H1 (cell line): ENCODE data around the gene PDE5A. TPM values are rescaled to one million over a fixed set of nuclear protein-coding genes. Genes with fewer than 3 reads are reported as not detected.

Source experiments
- CTCF ChIA-PET: fragments of 300-600 bp; sonication (Branson Sonifier 250); formaldehyde crosslinking; loops from one replicate; lab custom pipeline; 2021; ENCODE audit not compliant: partially characterized antibody; lab: Charles Lee
- POLR2A ChIA-PET: fragments of 300-600 bp; sonication (Branson Sonifier 250); formaldehyde crosslinking; loops from one replicate; lab custom pipeline; 2021; ENCODE audit warnings: inconsistent platforms; ENCODE audit not compliant: partially characterized antibody; lab: Charles Lee
- DNase-seq, 2 experiments: peaks; one replicate each; pipeline versions ENCODE4 v3.0.0 to v3.0.0-alpha.2; 2010 to 2022; ENCODE audit warnings: low spot score in 2 of 2, low read depth in 1 of 2, mixed read lengths in 1 of 2
- FAIRE-seq: peaks from 2 replicates; lab custom pipeline; 2011; peaks lifted over from hg19 to GRCh38; lab: Jason Lieb, UNC
- H2AFZ ChIP-seq: 2 replicates; pipeline ENCODE4 v1.8.1; 2012; ENCODE audit warnings: low read length, inconsistent platforms
- H2AK5ac ChIP-seq: 2 replicates; pipeline ENCODE4 v1.6.1; 2013; ENCODE audit warnings: low read depth, low read length
- H2BK120ac ChIP-seq: replicated peaks from 2 replicates; pipeline ENCODE3; 2013; ENCODE audit warnings: low read depth, low read length, inconsistent platforms
- H2BK12ac ChIP-seq: 2 replicates; pipeline ENCODE4 v1.6.1; 2013; ENCODE audit warnings: low read depth, low read length
- H2BK15ac ChIP-seq: 2 replicates; pipeline ENCODE4 v1.6.1; 2013; ENCODE audit warnings: low read length
- H2BK20ac ChIP-seq: 2 replicates; pipeline ENCODE4 v1.6.1; 2013; ENCODE audit warnings: low read length
- H2BK5ac ChIP-seq: 2 replicates; pipeline ENCODE4 v1.6.1; 2013; ENCODE audit warnings: low read depth, low read length
- H3K14ac ChIP-seq: 2 replicates; pipeline ENCODE4 v1.6.1; 2013; ENCODE audit warnings: inconsistent platforms; ENCODE audit not compliant: insufficient read length
- H3K18ac ChIP-seq: 2 replicates; pipeline ENCODE4 v1.6.1; 2013; ENCODE audit warnings: low read length; ENCODE audit errors: extremely low read depth
- H3K23ac ChIP-seq: 2 replicates; pipeline ENCODE4 v1.6.1; 2013; ENCODE audit warnings: inconsistent platforms; ENCODE audit not compliant: insufficient read length
- H3K23me2 ChIP-seq: 2 replicates; pipeline ENCODE4 v1.6.1; 2013; ENCODE audit warnings: low read depth, low read length
- H3K27ac ChIP-seq: 2 replicates; pipeline ENCODE4 v1.6.1; 2011; ENCODE audit warnings: low read depth, low read length, inconsistent platforms
- H3K27me3 ChIP-seq, 4 experiments: replicated peaks in 1 of 4; 1 replicate in 1 of 4; 2 replicates in 3 of 4; pipeline versions ENCODE4 v1.6.1 to v1.8.1; 2011 to 2013; ENCODE audit warnings: low read length in 3 of 4, mild to moderate bottlenecking in 3 of 4, inconsistent platforms in 2 of 4, mixed read lengths in 2 of 4, moderate library complexity in 1 of 4; ENCODE audit not compliant: control insufficient read depth in 3 of 4, insufficient read depth in 3 of 4; ENCODE audit errors: extremely low read depth in 1 of 4
- H3K36me3 ChIP-seq, 4 experiments: 2 replicates each; pipeline versions ENCODE4 v1.6.1 to v1.8.1; 2011 to 2013; ENCODE audit warnings: mild to moderate bottlenecking in 4 of 4, low read length in 3 of 4, moderate library complexity in 2 of 4, control low read depth in 1 of 4, inconsistent platforms in 1 of 4; ENCODE audit not compliant: insufficient read depth in 4 of 4, control insufficient read depth in 2 of 4
- H3K4ac ChIP-seq: replicated peaks from 2 replicates; pipeline ENCODE3; 2013; ENCODE audit warnings: low read length, low read depth, mixed read lengths, inconsistent platforms; ENCODE audit not compliant: insufficient read length
- H3K4me1 ChIP-seq, 4 experiments: replicated peaks in 1 of 4; 1 replicate in 1 of 4; 2 replicates in 3 of 4; pipeline versions ENCODE4 v1.6.1 to v1.8.1; 2011 to 2013; ENCODE audit warnings: low read length in 3 of 4, inconsistent platforms in 2 of 4, mixed read lengths in 1 of 4; ENCODE audit not compliant: insufficient read depth in 4 of 4, control insufficient read depth in 3 of 4
- H3K4me2 ChIP-seq, 2 experiments: 2 replicates each; pipeline versions ENCODE4 v1.6.1 to v1.8.1; 2011 to 2013; ENCODE audit warnings: low read depth in 2 of 2, low read length in 2 of 2, control low read depth in 1 of 2, inconsistent platforms in 1 of 2, mild to moderate bottlenecking in 1 of 2; ENCODE audit not compliant: insufficient read depth in 1 of 2
- H3K4me3 ChIP-seq, 4 experiments: fragments of 200-600, 300-600 bp in 1 of 4; sonication (generic), shearing (Covaris generic), sonication (Bioruptor Twin) in 1 of 4; 2 replicates each; pipeline versions ENCODE4 v1.5.1 to v1.8.1; 2011 to 2016; ENCODE audit warnings: low read length in 4 of 4, low read depth in 3 of 4, control low read depth in 2 of 4, inconsistent platforms in 2 of 4, mild to moderate bottlenecking in 2 of 4, mixed read lengths in 1 of 4, moderate library complexity in 1 of 4; ENCODE audit not compliant: insufficient read depth in 2 of 4; ENCODE audit errors: extremely low read depth in 1 of 4
- H3K56ac ChIP-seq: replicated peaks from 2 replicates; pipeline ENCODE3; 2013; ENCODE audit warnings: low read depth, mild to moderate bottlenecking, mixed read lengths, low read length, inconsistent platforms; ENCODE audit not compliant: insufficient read length
- H3K79me1 ChIP-seq: 2 replicates; pipeline ENCODE4 v1.6.1; 2013; ENCODE audit warnings: low read depth, low read length, control low read depth
- H3K79me2 ChIP-seq, 2 experiments: 2 replicates each; pipeline versions ENCODE4 v1.6.1 to v1.8.1; 2012 to 2013; ENCODE audit warnings: low read length in 2 of 2, mild to moderate bottlenecking in 2 of 2, inconsistent platforms in 1 of 2; ENCODE audit not compliant: insufficient read depth in 2 of 2, control insufficient read depth in 1 of 2
- H3K9ac ChIP-seq, 4 experiments: replicated peaks in 1 of 4; 1 replicate in 1 of 4; 2 replicates in 3 of 4; pipeline versions ENCODE4 v1.6.1 to v1.8.1; 2011 to 2013; ENCODE audit warnings: low read depth in 3 of 4, low read length in 3 of 4, control low read depth in 2 of 4, mild to moderate bottlenecking in 2 of 4, moderate library complexity in 2 of 4, inconsistent platforms in 1 of 4; ENCODE audit errors: extremely low read depth in 1 of 4
- H3K9me3 ChIP-seq, 2 experiments: 2 replicates each; pipeline versions ENCODE4 v1.6.1 to v1.8.1; 2012 to 2013; ENCODE audit warnings: mild to moderate bottlenecking in 2 of 2, moderate library complexity in 2 of 2, control low read depth in 1 of 2, inconsistent platforms in 1 of 2, low read depth in 1 of 2, low read length in 1 of 2, mixed read lengths in 1 of 2; ENCODE audit not compliant: insufficient read depth in 2 of 2
- H4K20me1 ChIP-seq, 2 experiments: replicated peaks in 1 of 2; 2 replicates each; pipeline versions ENCODE3 to v1.8.1; 2011 to 2013; ENCODE audit warnings: inconsistent platforms in 2 of 2, low read length in 2 of 2, mild to moderate bottlenecking in 1 of 2; ENCODE audit not compliant: insufficient read depth in 2 of 2, control insufficient read depth in 1 of 2
- H4K5ac ChIP-seq: 2 replicates; pipeline ENCODE4 v1.6.1; 2013; ENCODE audit warnings: low read length, low read depth, mixed read lengths, inconsistent platforms; ENCODE audit not compliant: insufficient read length
- H4K8ac ChIP-seq: 2 replicates; pipeline ENCODE4 v1.8.0; 2013; ENCODE audit warnings: mild to moderate bottlenecking, moderate library complexity, low read length, inconsistent platforms; ENCODE audit not compliant: insufficient read depth; ENCODE audit errors: extremely low read depth
- H4K91ac ChIP-seq: replicated peaks from 2 replicates; pipeline ENCODE3; 2013; ENCODE audit warnings: low read length, mixed read lengths, inconsistent platforms; ENCODE audit not compliant: insufficient read length
- CBX5 ChIP-seq: fragments of 300-800, 300-1000 bp; sonication (generic); IDR thresholded peaks from 2 replicates; pipeline ENCODE4 v1.7.1; 2016; ENCODE audit warnings: antibody characterized with exemption, low read length, low read depth
- EGR1 ChIP-seq: IDR thresholded peaks from 2 replicates; pipeline ENCODE4 v1.6.1; 2011; ENCODE audit warnings: low read depth, low read length, borderline replicate concordance
- EP300 ChIP-seq, 2 experiments: IDR thresholded peaks; 1 replicate in 1 of 2; 2 replicates in 1 of 2; pipeline ENCODE4 v1.6.1; 2011 to 2012; ENCODE audit warnings: low read depth in 2 of 2, low read length in 2 of 2, mild to moderate bottlenecking in 2 of 2, borderline replicate concordance in 1 of 2, inconsistent platforms in 1 of 2, moderate library complexity in 1 of 2
- EZH2 ChIP-seq: fragments of 200-600 bp; sonication (generic); IDR thresholded peaks from 2 replicates; pipeline ENCODE4 v1.7.1; 2012; ENCODE audit warnings: low read depth, mild to moderate bottlenecking, moderate library complexity, low read length, inconsistent platforms; ENCODE audit not compliant: severe bottlenecking
- GABPA ChIP-seq: IDR thresholded peaks from 2 replicates; pipeline ENCODE4 v1.6.1; 2011; ENCODE audit warnings: mild to moderate bottlenecking, low read length, moderate library complexity, borderline replicate concordance; ENCODE audit not compliant: insufficient read depth
- PHF8 ChIP-seq: fragments of 200-600 bp; sonication (generic); conservative IDR thresholded peaks from 2 replicates; pipeline ENCODE4 v1.7.1; 2012; ENCODE audit warnings: low read depth, mild to moderate bottlenecking, inconsistent platforms, low read length, moderate library complexity
- RAD21 ChIP-seq, 2 experiments: IDR thresholded peaks in 1 of 2; conservative IDR thresholded peaks in 1 of 2; 2 replicates each; pipeline ENCODE4 v1.6.1; 2011; ENCODE audit warnings: low read depth in 2 of 2, low read length in 2 of 2, improper control_type of control experiment in 1 of 2, inconsistent platforms in 1 of 2, mild to moderate bottlenecking in 1 of 2, moderate library complexity in 1 of 2
- SP4 ChIP-seq: IDR thresholded peaks from 2 replicates; pipeline ENCODE4 v1.6.1; 2012; ENCODE audit warnings: low read length, inconsistent platforms
- TAF1 ChIP-seq: IDR thresholded peaks from 2 replicates; pipeline ENCODE4 v1.6.1; 2011; ENCODE audit warnings: mild to moderate bottlenecking, low read depth, low read length
- TBP ChIP-seq: IDR thresholded peaks from 2 replicates; pipeline ENCODE4 v1.6.1; 2011; ENCODE audit warnings: low read depth, low read length, improper control_type of control experiment
- TCF12 ChIP-seq: IDR thresholded peaks from 2 replicates; pipeline ENCODE4 v1.6.1; 2011; ENCODE audit warnings: low read depth, mild to moderate bottlenecking, low read length
- ZNF274 ChIP-seq: IDR thresholded peaks from 2 replicates; pipeline ENCODE4 v1.7.0; 2012; ENCODE audit warnings: low read length, borderline replicate concordance; ENCODE audit errors: extremely low read depth
- WGBS, 2 experiments: shearing (Covaris generic) in 1 of 2; methylation state at CpG; one replicate each; pipeline versions ENCODE4 v1.1.6 to v1.1.7; 2013 to 2015; ENCODE audit warnings: low lambda C conversion rate in 2 of 2, mixed read lengths in 2 of 2, inconsistent platforms in 1 of 2, low coverage in 1 of 2, missing lambda C conversion rate in 1 of 2; ENCODE audit not compliant: insufficient replicate concordance in 2 of 2, insufficient coverage in 1 of 2, insufficient read length in 1 of 2; ENCODE audit errors: extremely low coverage in 1 of 2, missing lambda C conversion rate in 1 of 2; 5-methylcytosine and 5-hydroxymethylcytosine counted together
- polyA plus RNA-seq, 7 experiments: library from polyadenylated mRNA; depleted of rRNA in 3 of 7; stranded (reverse) in 5 of 7; unstranded in 2 of 7; fragments of >200 nt in 5 of 7; fragments of 200-250 nt in 2 of 7; gene quantifications; 1 replicate in 5 of 7; 2 replicates in 1 of 7; 4 replicates in 1 of 7; pipeline versions ENCODE4 v1.2.1 to v1.2.3, GENCODE V29; 2011 to 2013; ENCODE audit warnings: missing spikeins in 2 of 7, mixed read lengths in 2 of 7
- total RNA-seq: library from RNA; stranded (reverse); fragmentation: NEBNext Ultra II Directional; extraction: Animal tissue kit (Norgen Biotek cat#: 25700); gene quantifications from 2 replicates; pipeline ENCODE4 v1.2.1, GENCODE V29; 2021
- TF ChIP-seq, protein P1 (sequence below): IDR thresholded peaks from 2 replicates; pipeline ENCODE4 v1.6.1; 2012; ENCODE audit warnings: inconsistent platforms

Gene PDE5A
- total and polyA plus RNA-seq, 2 of the 8 experiments (the other 6 are each of a cell fraction or from before 2014, with no cell fraction given) = 5.6 to 32.4 TPM

- ChIA-PET POLR2A (interaction anchor here (0.5 kb wide), 1 partner anchor 99 kb away, joined by 3 read pairs; no protein-coding TSS in a partner anchor), CTCF (interaction anchor here (1.0 to 2.6 kb wide), 10 partner anchors 35 to 513 kb away, joined by 3 to 10 read pairs (median 4); partner anchors contain the start of gene PDE5A)
- no peak overlapping the region for H2AFZ ChIP-seq
- DNase-seq (no peak), FAIRE-seq (no peak)
- H3K9ac ChIP-seq = no peak overlapping the region
- H2BK20ac ChIP-seq = no peak overlapping the region
- no peak overlapping the region for H4K91ac ChIP-seq
- H3K4me3 ChIP-seq = no peak overlapping the region
- H3K23ac ChIP-seq = no peak overlapping the region
- H3K27ac ChIP-seq = no peak overlapping the region
- no peaks in the 10 kb centered on the region for H3K79me2 ChIP-seq
- 80% methylated on average over 3 of the region's 3 CpGs; no CpG with 5 or more reads in 1 of the 2 experiments for WGBS, 2 experiments
- H2BK12ac ChIP-seq = no peak overlapping the region
- no peaks in the 10 kb centered on the region for H3K27me3 ChIP-seq
- H3K4ac ChIP-seq = no peak overlapping the region
- no peak overlapping the region for H2BK5ac ChIP-seq
- H3K4me2 ChIP-seq = no peak overlapping the region
- no peak overlapping the region for H2BK120ac ChIP-seq
- no peak overlapping the region for H3K18ac ChIP-seq
- no peaks in the 10 kb centered on the region for H3K4me1 ChIP-seq
- H3K56ac ChIP-seq = no peak overlapping the region
- H3K79me1 ChIP-seq = no peaks in the 10 kb centered on the region
- no peak overlapping the region for H4K8ac ChIP-seq
- H2BK15ac ChIP-seq = no peak overlapping the region
- H3K36me3 ChIP-seq = peaks cover 0 to 5% (median 0%) of the 10 kb centered on the region in 4 experiments; a peak in 2 of 8 replicates
- H3K23me2 ChIP-seq = no peaks in the 10 kb centered on the region; the same call in 1 of the 2 replicates
- no peaks in the 10 kb centered on the region for H4K20me1 ChIP-seq
- no peak overlapping the region for H2AK5ac ChIP-seq
- no peak overlapping the region for H4K5ac ChIP-seq
- H3K9me3 ChIP-seq = peaks cover 6 to 12% of the 10 kb centered on the region in 2 experiments
- no peak overlapping the region for H3K14ac ChIP-seq
- TF ChIP-seq TBP (no peak), SP4 (no peak), ZNF274 (no peak), GABPA (no peak), PHF8 (no peak), EZH2 (no peak), CBX5 (no peak), TCF12 (no peak), RAD21 (IDR thresholded peaks at IDR 0.05 in 1 of 2, conservative IDR thresholded peaks at IDR 0.05 in 1 of 2; ENCODE audit: low read depth in 2 of 2, low read length in 2 of 2) (no peak), TAF1 (no peak), EGR1 (no peak), EP300 (IDR thresholded peaks at IDR 0.05; ENCODE audit: borderline replicate concordance in 1 of 2, low read depth in 2 of 2, low read length in 2 of 2) (no peak)
- TF ChIP-seq, protein P1, sequence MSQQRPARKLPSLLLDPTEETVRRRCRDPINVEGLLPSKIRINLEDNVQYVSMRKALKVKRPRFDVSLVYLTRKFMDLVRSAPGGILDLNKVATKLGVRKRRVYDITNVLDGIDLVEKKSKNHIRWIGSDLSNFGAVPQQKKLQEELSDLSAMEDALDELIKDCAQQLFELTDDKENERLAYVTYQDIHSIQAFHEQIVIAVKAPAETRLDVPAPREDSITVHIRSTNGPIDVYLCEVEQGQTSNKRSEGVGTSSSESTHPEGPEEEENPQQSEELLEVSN = no peak
Measured at GRCh38 chr4:119489305-119489704, 139.3 kb downstream of the PDE5A start.
